GM23248 (cell line): ENCODE measurements around the gene CPLANE1. TPM values are rescaled to one million over a fixed set of nuclear protein-coding genes. Genes with fewer than 3 reads are reported as not detected.

Experiments
- DNase-seq: peaks from one replicate; pipeline ENCODE4 v3.0.0-alpha.2; 2015
- H2AFZ ChIP-seq: fragments of 200-600 bp; sonication (generic); 2 replicates; pipeline ENCODE4 v1.6.1; 2016; ENCODE audit warnings: antibody characterized with exemption
- H3F3A ChIP-seq: fragments of 200-600 bp; sonication (generic); 2 replicates; pipeline ENCODE4 v1.6.1; 2016; ENCODE audit warnings: mild to moderate bottlenecking, antibody characterized with exemption, mixed run types; ENCODE audit not compliant: insufficient read depth
- H3K27ac ChIP-seq: fragments of 200-600 bp; sonication (generic); 2 replicates; pipeline ENCODE4 v1.5.1; 2016; ENCODE audit warnings: mild to moderate bottlenecking
- H3K27me3 ChIP-seq: fragments of 200-600 bp; sonication (generic); replicated peaks from 2 replicates; pipeline ENCODE4 v1.6.1; 2016; ENCODE audit warnings: mild to moderate bottlenecking; ENCODE audit not compliant: insufficient read depth
- H3K36me3 ChIP-seq: fragments of 200-600 bp; sonication (generic); 2 replicates; pipeline ENCODE4 v1.6.1; 2016; ENCODE audit warnings: low read depth, mild to moderate bottlenecking
- H3K4me1 ChIP-seq: fragments of 200-600 bp; sonication (generic); 2 replicates; pipeline ENCODE4 v1.6.1; 2016; ENCODE audit warnings: mild to moderate bottlenecking; ENCODE audit not compliant: insufficient read depth
- H3K4me2 ChIP-seq: fragments of 200-600 bp; sonication (generic); one replicate; pipeline ENCODE4 v1.6.1; 2016; ENCODE audit warnings: mild to moderate bottlenecking; ENCODE audit not compliant: unreplicated experiment
- H3K4me3 ChIP-seq: fragments of 200-600 bp; sonication (generic); 2 replicates; pipeline ENCODE4 v1.5.1; 2016; ENCODE audit warnings: mild to moderate bottlenecking
- H3K79me2 ChIP-seq: fragments of 200-600 bp; sonication (generic); 2 replicates; pipeline ENCODE4 v1.6.1; 2016; ENCODE audit warnings: mild to moderate bottlenecking; ENCODE audit not compliant: insufficient read depth
- H3K9ac ChIP-seq: fragments of 200-600 bp; sonication (generic); 2 replicates; pipeline ENCODE4 v1.6.1; 2016; ENCODE audit warnings: mild to moderate bottlenecking
- H3K9me2 ChIP-seq: fragments of 200-600 bp; sonication (generic); 2 replicates; pipeline ENCODE4 v1.6.1; 2016; ENCODE audit warnings: mixed run types, mild to moderate bottlenecking, moderate library complexity; ENCODE audit not compliant: insufficient read depth
- H3K9me3 ChIP-seq: fragments of 200-600 bp; sonication (generic); one replicate; pipeline ENCODE4 v1.6.1; 2017; ENCODE audit warnings: low read depth
- H4K20me1 ChIP-seq: fragments of 200-600 bp; sonication (generic); 2 replicates; pipeline ENCODE4 v1.6.0; 2016; ENCODE audit not compliant: insufficient read depth
- EZH2 ChIP-seq: fragments of 200-600 bp; sonication (generic); IDR thresholded peaks from 2 replicates; pipeline ENCODE4 v1.6.1; 2018; ENCODE audit warnings: antibody characterized with exemption, mild to moderate bottlenecking; ENCODE audit not compliant: insufficient read depth, poor library complexity, severe bottlenecking
- EZH2phosphoT487 ChIP-seq: fragments of 200-600 bp; sonication (generic); IDR thresholded peaks from 2 replicates; pipeline ENCODE4 v1.6.1; 2018; ENCODE audit warnings: antibody characterized with exemption, moderate library complexity, mild to moderate bottlenecking, low read depth; ENCODE audit not compliant: insufficient read depth
- WGBS, 2 experiments: methylation state at CpG; one replicate each; pipeline ENCODE4 v1.1.6; 2015 to 2017; ENCODE audit warnings: low lambda C conversion rate in 2 of 2, low coverage in 1 of 2; ENCODE audit errors: missing lambda C conversion rate in 2 of 2; 5-methylcytosine and 5-hydroxymethylcytosine counted together
- in situ Hi-C: fragments of 300-500 bp; cut with MboI; formaldehyde crosslinking; loops from 2 replicates; pipeline ENCODE4 v1.15.0; 2020
- polyA plus RNA-seq: library from polyadenylated mRNA; unstranded; fragments of >200 nt; fragmentation: Nextera tagmentation; extraction: Ambion mirVana; gene quantifications from 2 replicates; pipeline ENCODE4 v1.2.1, GENCODE V29; 2016
- total RNA-seq: library from RNA; depleted of rRNA; stranded (reverse); fragments of >200 nt; shearing (Covaris generic); gene quantifications from 2 replicates; pipeline ENCODE4 v1.2.3, GENCODE V29; 2014

Gene CPLANE1
- total and polyA plus RNA-seq, 2 experiments from 2014 or later, result 7.5 to 24.6 TPM

DNA sequence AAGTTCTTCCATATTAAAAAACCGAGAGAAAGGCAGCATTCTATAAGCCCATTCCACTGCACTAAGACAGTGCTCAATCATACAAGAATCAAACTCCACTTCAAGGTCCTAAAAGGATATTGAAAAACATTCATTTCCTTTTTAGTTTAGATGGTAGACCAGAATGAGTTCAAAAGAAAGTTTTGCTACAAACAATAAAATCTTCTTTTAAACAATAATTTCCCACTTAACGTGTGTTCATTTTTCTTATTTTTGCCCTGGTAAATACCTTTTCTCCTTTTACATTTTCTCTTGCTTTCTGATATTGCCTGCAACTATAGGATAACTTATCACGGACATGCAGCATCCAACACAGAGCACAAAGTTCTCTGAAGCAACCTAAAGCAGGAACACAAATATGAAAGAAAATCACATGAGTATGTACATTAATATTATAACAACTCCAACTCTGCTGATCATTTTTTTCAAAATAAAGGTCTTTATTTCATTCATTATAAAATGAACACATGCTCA lies 61.7 kb downstream of the CPLANE1 start:
- Histone ChIP-seq H3F3A (no peaks in the 10 kb centered on the region), H3K79me2 (no peaks in the 10 kb centered on the region), H3K9me3 (no peaks in the 10 kb centered on the region), H3K4me2 (no peak overlapping the region), H3K4me3 (no peak overlapping the region), H3K27ac (no peak overlapping the region), H3K9me2 (no peaks in the 10 kb centered on the region), H3K27me3 (no peaks in the 10 kb centered on the region), H4K20me1 (no peaks in the 10 kb centered on the region), H3K36me3 (peaks cover 55% of the 10 kb centered on the region), H3K4me1 (no peaks in the 10 kb centered on the region; the same call in 1 of the 2 replicates), H2AFZ (no peak overlapping the region), H3K9ac (no peak overlapping the region)
- DNase-seq, result no peak
- TF ChIP-seq EZH2phosphoT487 (no peak), EZH2 (no peak)
- in situ Hi-C loops, result no loop called here
- 96% methylated on average over 3 of the region's 3 CpGs for WGBS, 2 experiments

DNA sequence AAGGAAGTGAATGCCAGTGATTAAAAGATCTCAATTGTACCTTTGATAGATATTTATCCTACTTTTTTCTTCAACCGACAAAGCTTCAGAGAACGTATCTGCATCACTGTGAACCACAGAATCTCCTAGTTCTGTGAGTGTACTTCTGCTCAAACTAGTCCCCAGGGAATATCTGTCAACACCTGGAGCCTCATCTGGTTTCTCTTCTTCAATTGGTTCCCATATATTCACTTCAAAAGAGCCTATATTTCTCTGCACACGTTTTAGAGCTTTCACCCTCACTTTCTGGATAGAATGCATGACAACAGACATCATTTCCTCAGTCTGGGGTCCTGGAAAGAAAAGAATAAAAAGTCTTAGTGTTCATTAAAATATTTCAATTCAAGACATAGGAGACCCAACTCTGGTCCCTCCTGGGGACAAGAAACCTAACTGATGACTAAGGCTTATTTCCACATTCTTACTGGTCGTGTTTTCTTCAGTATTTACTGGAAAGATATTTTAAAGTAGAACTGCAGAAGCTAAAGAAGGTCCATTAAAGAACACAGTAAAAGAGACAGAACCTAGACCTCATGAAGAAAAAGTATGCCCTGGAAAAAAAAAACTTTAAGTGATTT lies 64.3 kb downstream of the CPLANE1 start:
- no peaks in the 10 kb centered on the region for H3K9me3 ChIP-seq
- WGBS, 2 experiments, result 63 to 70% methylated on average over 4 of the region's 4 CpGs

DNA sequence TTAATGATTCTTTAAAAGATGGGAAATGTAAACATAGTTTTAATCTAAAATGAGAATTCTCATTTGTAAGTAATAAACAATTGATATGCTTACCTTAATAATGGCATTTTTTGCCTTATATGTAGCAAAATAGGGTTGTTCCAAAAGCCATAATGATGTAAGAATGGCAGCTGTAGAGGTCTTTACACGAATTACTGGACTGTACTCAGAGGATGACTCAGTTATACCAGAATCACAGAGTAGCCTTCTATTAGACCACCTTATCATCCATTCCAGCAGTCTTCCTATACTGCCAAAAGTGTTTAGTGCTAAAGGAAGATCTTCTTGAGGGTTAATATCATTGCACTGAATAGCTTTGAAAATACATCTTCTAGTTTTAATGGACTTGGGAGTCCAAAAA lies 66.5 kb downstream of the CPLANE1 start:
- DNase-seq, result no peak
- no peak for TF ChIP-seq EZH2phosphoT487
- TF ChIP-seq EZH2, result no peak
- H3K9me2 ChIP-seq, result no peaks in the 10 kb centered on the region
- no peaks in the 10 kb centered on the region for H3K27me3 ChIP-seq
- no peak overlapping the region for H3K27ac ChIP-seq
- H3K4me2 ChIP-seq, result no peak overlapping the region
- no peaks in the 10 kb centered on the region for H4K20me1 ChIP-seq
- no peaks in the 10 kb centered on the region for H3F3A ChIP-seq
- no peaks in the 10 kb centered on the region for H3K79me2 ChIP-seq
- in situ Hi-C loops, result no loop called here
- H3K4me3 ChIP-seq, result no peak overlapping the region
- 45 to 67% methylated on average over 1 of the region's 1 CpG for WGBS, 2 experiments
- no peaks in the 10 kb centered on the region for H3K4me1 ChIP-seq
- no peaks in the 10 kb centered on the region for H3K9me3 ChIP-seq
- peaks cover 72% of the 10 kb centered on the region for H3K36me3 ChIP-seq
- H3K9ac ChIP-seq, result no peak overlapping the region
- no peak overlapping the region for H2AFZ ChIP-seq

More for the DNA sequence above, 64.3 kb downstream of the CPLANE1 start:
- Histone ChIP-seq H2AFZ (no peak overlapping the region), H3K27ac (no peak overlapping the region), H3K9me2 (no peaks in the 10 kb centered on the region), H3K36me3 (peaks cover 68% of the 10 kb centered on the region), H3K9ac (no peak overlapping the region), H4K20me1 (no peaks in the 10 kb centered on the region), H3K79me2 (no peaks in the 10 kb centered on the region), H3K4me2 (no peak overlapping the region), H3K4me3 (no peak overlapping the region), H3F3A (no peaks in the 10 kb centered on the region), H3K27me3 (no peaks in the 10 kb centered on the region), H3K4me1 (no peaks in the 10 kb centered on the region; the same call in 1 of the 2 replicates)
- no peak for DNase-seq
- no peak for TF ChIP-seq EZH2
- TF ChIP-seq EZH2phosphoT487, result no peak
- in situ Hi-C loops, result no loop called here

DNA sequence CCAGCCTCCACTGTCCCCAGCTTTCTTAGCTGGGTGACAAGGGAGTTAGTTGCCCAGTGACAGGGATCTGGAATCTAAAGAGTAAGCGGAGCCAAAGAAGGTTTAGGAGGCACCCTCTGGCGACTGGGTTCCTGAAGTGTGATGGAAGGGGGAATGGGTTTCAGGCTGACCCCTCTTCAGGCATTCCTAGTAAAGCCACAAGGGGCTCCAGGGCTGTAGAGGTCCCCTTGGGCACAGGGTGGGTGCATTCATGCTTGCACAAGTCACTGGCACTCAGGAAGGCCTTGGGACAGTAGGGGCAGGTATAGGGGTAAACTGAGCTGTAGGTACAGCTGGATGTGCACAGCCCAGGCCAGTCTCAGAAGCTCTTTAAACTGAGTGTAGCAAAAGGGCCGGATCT lies 74.2 kb downstream of the CPLANE1 start:
- Histone ChIP-seq H3K4me1 (no peaks in the 10 kb centered on the region), H3K9ac (no peak overlapping the region), H3K27ac (no peak overlapping the region), H3K79me2 (no peaks in the 10 kb centered on the region), H3K27me3 (no peaks in the 10 kb centered on the region), H3F3A (no peaks in the 10 kb centered on the region), H4K20me1 (no peaks in the 10 kb centered on the region), H3K36me3 (peaks cover 61% of the 10 kb centered on the region), H3K4me2 (no peak overlapping the region), H3K9me3 (no peaks in the 10 kb centered on the region), H2AFZ (no peak overlapping the region), H3K4me3 (no peak overlapping the region), H3K9me2 (no peaks in the 10 kb centered on the region)
- TF ChIP-seq EZH2 (no peak), EZH2phosphoT487 (no peak)
- DNase-seq, result no peak
- WGBS, 2 experiments, result 71 to 80% methylated on average over 3 of the region's 3 CpGs
- in situ Hi-C loops, result no loop called here
